ENCODE data around the gene CRLF1.

CRLF1 gene

GRCh38 chr19:18589380-18590272, 17.0 kb downstream of the CRLF1 start (continued):
- TF ChIP-seq ZBTB10 (tag by site-specific recombination; IDR thresholded peaks at IDR 0.05), result peak; percentile 1; the same call in 1 of the 2 replicates
- no peak for TF ChIP-seq ZNF654 (tag by site-specific recombination; IDR thresholded peaks at IDR 0.05; ENCODE audit: low read depth)
- TF ChIP-seq ZBTB6 (tag by site-specific recombination; IDR thresholded peaks at IDR 0.05), result peak; percentile 81
- TF ChIP-seq ZNF560 (tag by site-specific recombination; IDR thresholded peaks at IDR 0.05; ENCODE audit: borderline replicate concordance), result no peak
- TF ChIP-seq SCRT2 (tag by site-specific recombination; IDR thresholded peaks at IDR 0.05), result no peak
- no peak for TF ChIP-seq PRDM2 (tag by site-specific recombination; IDR thresholded peaks at IDR 0.05; ENCODE audit: borderline replicate concordance)
- TF ChIP-seq ZSCAN30 (tag by site-specific recombination; IDR thresholded peaks at IDR 0.05), result peak; percentile 84
- no peak for TF ChIP-seq ZNF148 (tag by site-specific recombination; IDR thresholded peaks at IDR 0.05; ENCODE audit: borderline replicate concordance)
- no peak for TF ChIP-seq ZFP3 (tag by site-specific recombination; IDR thresholded peaks at IDR 0.05; ENCODE audit: low read depth)
- TF ChIP-seq ZNF701 (tag by site-specific recombination; IDR thresholded peaks at IDR 0.05), result no peak
- TF ChIP-seq ZBTB17 (tag by site-specific recombination; IDR thresholded peaks at IDR 0.05), result peak; percentile 69
- TF ChIP-seq ZNF510 (tag by site-specific recombination; IDR thresholded peaks at IDR 0.05; ENCODE audit: insufficient replicate concordance), result no peak
- peak; percentile 79 for TF ChIP-seq SP2 (tag by site-specific recombination; IDR thresholded peaks at IDR 0.05)
- no peak for TF ChIP-seq ZNF658 (tag by site-specific recombination; IDR thresholded peaks at IDR 0.05)
- TF ChIP-seq ZXDB (tag by site-specific recombination; IDR thresholded peaks at IDR 0.05), result peak; percentile 93
- no peak for TF ChIP-seq ZBTB49 (tag by site-specific recombination; IDR thresholded peaks at IDR 0.05; ENCODE audit: low read depth)
- TF ChIP-seq ZNF121 (tag by site-specific recombination; IDR thresholded peaks at IDR 0.05), result no peak
- TF ChIP-seq ZNF114 (tag by site-specific recombination; IDR thresholded peaks at IDR 0.05), result no peak
- peak; percentile 87; the same call in 1 of the 2 replicates for TF ChIP-seq ZNF362 (tag by site-specific recombination; IDR thresholded peaks at IDR 0.05)
- TF ChIP-seq ZNF426 (tag by site-specific recombination; IDR thresholded peaks at IDR 0.05), result no peak
- TF ChIP-seq MYNN (tag by site-specific recombination; IDR thresholded peaks at IDR 0.05; ENCODE audit: borderline replicate concordance), result no peak
- TF ChIP-seq ZNF37A (tag by site-specific recombination; IDR thresholded peaks at IDR 0.05), result no peak
